GM21526 (cell line): Measurements from ENCODE around the gene NDUFAF2.

Experiments
- ATAC-seq: cut with Tn5 transposase; IDR thresholded peaks from one replicate; pipeline ENCODE4 v1.9.1; 2021; ENCODE audit warnings: moderate library complexity; ENCODE audit not compliant: unreplicated experiment, low FRiP score

NDUFAF2 gene

DNA sequence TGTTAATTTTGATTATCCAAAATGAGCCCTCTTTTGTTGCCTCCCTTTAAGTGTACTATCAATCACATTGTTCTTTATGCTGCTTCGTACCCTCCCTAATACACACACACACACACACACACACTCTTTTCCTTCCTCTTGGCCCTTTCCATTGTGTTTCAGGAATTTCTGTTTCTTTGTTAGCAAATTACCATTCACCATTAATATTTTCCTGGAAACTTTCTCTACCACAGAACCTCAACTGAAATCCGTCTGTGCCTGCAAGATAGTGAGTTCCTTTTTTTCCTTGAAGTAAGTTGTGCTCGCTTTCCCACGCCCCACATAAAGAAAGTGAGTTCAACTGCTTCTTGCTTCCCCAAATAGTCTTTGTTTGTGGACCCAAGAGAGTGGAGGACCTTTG lies 155.4 kb downstream of the NDUFAF2 start:
- ATAC-seq, result no peak

GRCh38 chr5:61114441-61114840 lies 169.4 kb downstream of the NDUFAF2 start:
- no peak for ATAC-seq

- ATAC-seq, result peak; percentile 70
These were observed 171.0 kb downstream of the NDUFAF2 start for GRCh38 chr5:61115968-61116367.

- no peak for ATAC-seq
These were observed 174.1 kb downstream of the NDUFAF2 start for GRCh38 chr5:61119066-61119465.

GRCh38 chr5:61120534-61120933 lies 175.5 kb downstream of the NDUFAF2 start:
- ATAC-seq, result no peak

DNA sequence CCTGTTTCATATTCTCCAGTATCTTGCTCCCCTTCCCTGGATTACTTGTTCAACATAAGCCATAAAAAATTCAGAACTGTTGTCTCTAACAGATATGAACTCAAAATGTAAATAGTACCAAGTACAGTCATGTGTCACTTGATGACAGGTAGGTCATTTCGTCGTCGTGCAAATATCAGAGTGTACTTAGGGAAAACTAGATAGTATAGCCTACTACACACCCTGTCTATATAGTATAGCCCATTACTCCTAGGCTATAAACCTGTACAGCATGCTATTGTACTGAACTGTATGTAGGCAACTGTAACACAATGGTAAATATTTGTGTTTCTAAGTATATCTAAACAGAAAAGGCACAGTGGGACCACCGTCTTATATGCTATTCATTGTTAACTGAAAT lies 178.1 kb downstream of the NDUFAF2 start:
- ATAC-seq, result no peak

- ATAC-seq, result no peak
These were observed 185.3 kb downstream of the NDUFAF2 start for GRCh38 chr5:61130289-61130688.

- ATAC-seq, result no peak
These were observed 187.6 kb downstream of the NDUFAF2 start for GRCh38 chr5:61132559-61132958.

DNA sequence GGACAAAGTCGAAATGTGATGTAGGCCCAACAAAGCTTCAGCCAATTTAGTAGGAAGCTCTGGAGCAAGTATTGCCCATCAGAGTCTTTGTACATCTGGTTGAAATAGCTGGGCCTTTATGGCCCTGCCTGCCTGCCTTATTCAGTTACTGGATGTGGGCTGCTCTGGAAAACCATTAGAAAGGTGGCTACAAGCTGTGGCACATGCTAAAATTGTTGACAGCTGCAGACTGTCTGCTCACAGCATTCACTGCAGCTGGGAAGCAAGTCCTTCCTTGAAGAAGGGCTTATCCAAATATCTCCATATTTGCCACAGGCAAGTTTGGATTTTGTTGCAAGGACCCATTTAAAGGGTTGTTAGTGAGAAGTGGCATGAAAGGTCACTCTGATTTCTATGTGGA lies 192.8 kb downstream of the NDUFAF2 start:
- ATAC-seq, result no peak

DNA sequence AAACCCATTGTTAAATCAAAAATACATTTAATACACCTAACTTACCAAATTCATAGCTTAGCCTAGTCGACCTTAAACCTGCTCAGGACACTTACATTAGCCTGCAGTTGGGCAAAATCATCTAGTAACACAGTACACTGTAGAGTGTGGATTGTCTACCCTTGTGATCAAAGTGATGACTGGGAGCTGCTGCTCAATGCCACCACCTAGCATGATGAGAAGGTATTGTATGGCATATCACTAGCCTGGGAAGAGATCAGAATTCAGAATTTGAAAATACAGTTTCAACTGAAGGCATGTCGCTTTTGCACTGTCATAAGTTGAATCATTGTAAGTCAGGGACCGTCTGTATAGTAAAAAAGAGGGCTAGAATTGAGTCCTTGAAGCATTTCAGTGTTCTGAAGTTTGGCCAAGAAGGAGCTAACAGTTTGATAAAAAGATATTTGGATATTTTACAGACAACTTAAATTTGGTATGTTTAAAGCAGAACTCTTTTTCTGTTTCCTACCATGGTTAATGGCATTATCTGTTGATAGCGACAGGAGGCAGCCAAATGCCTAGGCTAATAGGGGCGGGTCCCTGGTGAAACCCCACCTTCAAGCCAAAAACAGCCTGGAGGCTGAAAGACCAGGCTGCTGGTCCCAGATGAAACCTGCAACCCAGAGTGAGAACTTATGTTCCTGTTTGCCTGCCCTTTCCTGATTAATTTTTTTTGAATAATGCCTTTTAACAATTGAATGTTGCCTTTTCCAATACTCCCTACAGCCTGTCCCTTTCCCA lies 194.3 kb downstream of the NDUFAF2 start:
- no peak for ATAC-seq

GRCh38 chr5:61139931-61140330 lies 194.9 kb downstream of the NDUFAF2 start:
- ATAC-seq, result no peak

GRCh38 chr5:61141801-61142200 lies 196.8 kb downstream of the NDUFAF2 start:
- no peak for ATAC-seq

GRCh38 chr5:61142391-61142790 lies 197.4 kb downstream of the NDUFAF2 start:
- no peak for ATAC-seq

DNA sequence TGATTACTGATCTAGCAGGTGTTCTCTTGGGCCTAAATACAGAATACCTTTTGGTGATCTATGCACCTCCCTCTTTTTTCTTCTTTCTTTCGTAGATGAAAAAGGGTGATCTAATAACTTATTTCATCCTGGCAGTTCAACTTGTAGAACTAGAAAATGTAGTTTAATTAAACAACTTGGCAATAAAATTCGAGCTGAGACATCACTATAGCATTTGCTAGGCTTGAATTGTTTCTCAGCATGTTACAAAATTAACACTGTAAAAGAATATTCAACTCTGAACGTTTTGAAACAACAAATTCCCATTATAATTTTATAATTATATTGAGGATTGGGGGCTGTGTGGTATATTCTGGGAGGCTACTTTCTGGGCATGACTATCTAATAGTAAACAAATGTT lies 197.8 kb downstream of the NDUFAF2 start:
- no peak for ATAC-seq

DNA sequence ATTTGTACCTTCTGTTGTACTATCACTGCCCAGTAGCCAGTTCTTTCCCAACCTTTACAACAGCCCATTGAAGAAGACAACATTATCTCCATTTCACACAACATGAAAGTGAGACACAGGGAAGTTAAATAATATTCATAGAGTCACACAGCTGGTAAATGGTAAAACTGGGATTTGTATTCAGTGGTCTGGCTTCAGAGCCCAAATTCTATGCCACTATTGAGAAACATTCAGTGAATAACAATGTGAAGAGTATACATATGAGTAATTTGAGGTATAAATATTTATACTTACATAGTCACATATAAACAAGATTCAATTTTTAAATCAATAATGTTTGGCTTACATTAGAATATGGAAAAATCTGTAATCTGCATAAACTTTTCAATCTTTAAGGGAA lies 203.5 kb downstream of the NDUFAF2 start:
- ATAC-seq, result no peak

DNA sequence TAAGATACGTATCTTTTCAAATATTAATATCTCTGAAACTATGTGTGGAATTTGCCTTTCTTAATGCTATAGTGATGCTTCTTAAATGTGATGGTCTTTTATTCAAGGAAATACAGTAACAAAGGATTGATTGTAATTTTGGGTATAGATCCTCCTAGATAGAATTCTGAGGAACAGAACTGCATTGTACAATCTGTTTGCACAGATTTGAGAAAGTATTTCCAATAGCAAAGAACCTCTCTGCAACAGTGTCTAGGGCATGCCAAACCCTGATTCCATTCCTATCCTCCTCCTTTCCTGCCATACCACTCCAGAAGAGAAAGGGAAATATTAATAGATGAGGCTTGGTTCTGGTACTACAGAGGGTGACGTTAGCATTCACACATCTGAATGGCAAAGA lies 206.9 kb downstream of the NDUFAF2 start:
- ATAC-seq, result no peak

DNA sequence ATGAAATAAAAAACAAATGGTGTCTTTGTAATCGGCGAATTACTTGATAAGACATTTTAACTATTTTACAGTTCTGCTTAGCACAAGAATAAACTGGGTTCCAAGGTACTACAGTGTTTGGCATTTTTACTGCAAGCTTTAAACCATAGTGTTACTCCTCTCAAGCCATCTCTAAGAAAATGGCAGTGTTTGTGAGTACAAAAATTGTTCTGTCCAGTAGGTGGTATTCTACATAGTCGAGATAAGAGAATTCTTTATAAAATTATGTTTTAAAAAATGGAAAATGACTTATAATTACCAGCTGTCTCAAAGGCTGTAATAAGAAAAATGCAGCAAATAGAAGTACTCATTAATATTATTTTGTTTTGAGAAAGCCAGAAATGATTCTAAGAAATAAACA lies 214.1 kb downstream of the NDUFAF2 start:
- ATAC-seq, result no peak

- ATAC-seq, result no peak
These were observed 214.8 kb downstream of the NDUFAF2 start for GRCh38 chr5:61159836-61160235.

GRCh38 chr5:61160497-61160896 lies 215.5 kb downstream of the NDUFAF2 start:
- no peak for ATAC-seq

GRCh38 chr5:61162010-61162831 lies 217.2 kb downstream of the NDUFAF2 start, which contains the start of gene SMIM15:
TSS of gene SMIM15 (minus strand) at chr5:61162468. CDS start at chr5:61160171, 2,297 bp downstream.
- ATAC-seq, result peak; percentile 93

DNA sequence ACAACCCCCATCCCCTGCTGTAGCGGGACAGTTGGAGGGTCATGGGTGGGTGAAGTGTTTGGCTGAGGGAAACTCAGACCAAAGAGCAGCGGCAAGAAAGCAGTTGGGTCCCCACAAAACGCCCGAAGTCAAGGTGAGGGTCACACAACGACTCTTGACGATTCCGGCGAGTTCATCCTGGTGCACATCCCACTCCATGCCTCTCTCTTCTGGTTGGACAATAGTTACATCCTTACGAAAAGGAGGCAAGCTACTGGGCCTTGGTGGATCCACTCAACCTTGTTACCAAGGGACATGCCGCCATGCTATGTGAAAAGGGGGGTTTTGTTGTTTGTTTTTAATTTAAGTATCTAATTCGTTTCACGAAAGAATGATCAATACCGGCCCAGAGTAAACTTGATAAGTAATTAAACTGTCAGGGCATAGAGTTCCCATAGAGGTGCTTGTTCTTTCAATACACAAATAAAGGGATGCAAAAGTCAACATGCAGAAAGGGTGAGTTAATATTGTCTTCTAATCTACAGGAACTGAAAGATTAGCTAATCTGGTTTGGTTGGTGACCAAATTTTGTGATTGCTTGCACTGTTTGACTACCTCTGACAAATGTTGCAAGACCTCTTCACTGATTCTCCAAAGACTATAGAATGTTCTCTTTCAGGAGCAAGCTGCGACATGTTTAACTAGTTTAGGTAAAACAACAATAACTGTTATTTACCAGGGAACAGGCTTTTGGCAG lies 218.0 kb downstream of the NDUFAF2 start:
- peak; percentile 16 for ATAC-seq
